ENCODE measurements around the gene CAMSAP2. TPM values are rescaled to one million over a fixed set of nuclear protein-coding genes. Genes with fewer than 3 reads are reported as not detected.

CAMSAP2 gene
- total and polyA plus RNA-seq, 2 donors (not counting 3 experiments of a cell fraction or from before 2014, with no cell fraction given): 6.7 to 45.5 TPM

- peaks cover 2% of the 10 kb centered on the region for H3K79me2 ChIP-seq (ENCODE audit: control insufficient read depth, insufficient read depth, low read length)
- peaks cover 20 to 25% of the 10 kb centered on the region in 2 experiments for H3K36me3 ChIP-seq (ENCODE audit: control insufficient read depth in 2 of 2, extremely low read depth in 1 of 2, insufficient read depth in 2 of 2, low read length in 2 of 2)
- BruUV-seq (replicated peaks): no TSS peak
- H2AFZ ChIP-seq (ENCODE audit: low read depth, low read length): no peak overlapping the region
- FAIRE-seq (no peak), DNase-seq (ENCODE audit: low read depth, low spot score) (no peak)
- no peak overlapping the region for H3K4me2 ChIP-seq (ENCODE audit: insufficient read depth, low read length)
- no peaks in the 10 kb centered on the region for H3K9me1 ChIP-seq (replicated peaks; ENCODE audit: control insufficient read depth, extremely low read depth, insufficient read depth, low read length)
- H3K4me3 ChIP-seq (replicated peaks in 1 of 3; ENCODE audit: insufficient read depth in 1 of 3, low read depth in 1 of 3, low read length in 3 of 3): no peak overlapping the region
- dilution Hi-C loops (cut with MboI; ENCODE audit: extremely low pct_ligation_motif_present, low sequenced_read_pairs) (no loop called here), intact Hi-C loops (cut with micrococcal nuclease) (no loop called here)
- H3K27me3 ChIP-seq (ENCODE audit: control insufficient read depth in 2 of 2, insufficient read depth in 2 of 2, low read length in 2 of 2): no peaks in the 10 kb centered on the region
- ChIA-PET CTCF (interaction anchor here (0.8 to 1.2 kb wide), 4 partner anchors 9 to 224 kb away, joined by 3 to 5 read pairs (median 4); no protein-coding TSS in a partner anchor), POLR2A (no interaction called here)
- H4K20me1 ChIP-seq (replicated peaks; ENCODE audit: control insufficient read depth, extremely low read depth, insufficient read depth, low read length): no peaks in the 10 kb centered on the region
- no peaks in the 10 kb centered on the region for H3K9me3 ChIP-seq (replicated peaks; ENCODE audit: control insufficient read depth, insufficient read depth, low read length)
- TF ChIP-seq FOS (IDR thresholded peaks at IDR 0.05; ENCODE audit: borderline replicate concordance, insufficient read depth, low read length) (no peak), MAX (IDR thresholded peaks at IDR 0.05; ENCODE audit: insufficient read depth, insufficient read length) (no peak), EZH2 (IDR thresholded peaks at IDR 0.05; ENCODE audit: borderline replicate concordance, low read depth, low read length, severe bottlenecking) (no peak), CTCF (IDR thresholded peaks at IDR 0.05; ENCODE audit: extremely low read depth in 1 of 2, insufficient read depth in 1 of 2, low read depth in 1 of 2, low read length in 2 of 2) (no peak), JUN (IDR thresholded peaks at IDR 0.05; ENCODE audit: borderline replicate concordance, insufficient read depth, insufficient read length, low read depth) (no peak), POLR2AphosphoS5 (IDR thresholded peaks at IDR 0.05; ENCODE audit: insufficient read depth, low read depth, low read length) (no peak), POLR2A (IDR thresholded peaks at IDR 0.05; ENCODE audit: low read depth, low read length) (no peak), GATA2 (IDR thresholded peaks at IDR 0.05; ENCODE audit: insufficient read depth, insufficient read length, low read depth, low read length) (no peak), MYC (IDR thresholded peaks at IDR 0.05; ENCODE audit: low read depth, low read length) (no peak)
- H3K27ac ChIP-seq (ENCODE audit: insufficient read depth, low read depth, low read length): no peak overlapping the region
- no peaks in the 10 kb centered on the region for H3K4me1 ChIP-seq (ENCODE audit: control insufficient read depth, extremely low read depth, insufficient read depth, low read length)
- no peak overlapping the region for H3K9ac ChIP-seq (replicated peaks; ENCODE audit: extremely low read depth, insufficient read depth, low read length)
Observed at GRCh38 chr1:200846398-200846797, 107.7 kb downstream of the CAMSAP2 start.

Measured in endothelial cell of umbilical vein (primary cell).